Measurements from ENCODE around the gene C16orf90.

DNA sequence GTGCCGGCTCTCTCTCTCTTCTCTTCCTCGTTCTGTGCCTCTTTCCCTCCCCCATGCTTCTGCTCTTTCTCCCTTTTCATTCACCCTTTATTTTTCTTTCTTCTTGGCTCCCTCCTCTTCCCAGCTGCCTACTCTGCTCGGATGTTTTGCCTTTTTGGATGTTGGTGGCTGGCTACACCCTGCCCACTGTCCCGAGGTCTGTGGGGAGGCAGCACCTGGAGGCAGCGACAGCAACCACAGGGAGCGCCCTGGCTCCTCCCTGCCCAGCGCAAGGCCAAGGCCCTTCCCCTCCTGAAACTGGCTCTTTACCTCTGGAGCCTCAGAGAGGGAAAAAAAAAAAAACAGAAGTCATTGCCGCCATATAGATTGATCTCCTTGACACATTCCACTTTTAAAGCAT, 25.6 kb upstream of the C16orf90 start:
- TF ChIP-seq CTCF (IDR thresholded peaks at IDR 0.05) (no peak), POLR2A (IDR thresholded peaks at IDR 0.05) (no peak)
